Heart left ventricle (tissue), 16 donors: ENCODE data around the gene PRKCA. TPM values are rescaled to one million over a fixed set of nuclear protein-coding genes. Genes with fewer than 3 reads are reported as not detected.

ENCODE experiments used
- ATAC-seq, 4 donors: fragments of 200-7000 bp; cut with Tn5 transposase; one replicate each; pipeline ENCODE4 v1.9.1; 2020 to 2022; ENCODE audit warnings: moderate library complexity in 4 of 4, mild to moderate bottlenecking in 3 of 4, moderate number of reproducible peaks in 1 of 4
- DNase-seq, 5 donors: peaks; one replicate each; pipeline ENCODE4 v3.0.0-alpha.2; 2020
- H3K27ac ChIP-seq, 12 donors: fragments of 200-600 bp; sonication (generic) in 4 of 12; one replicate each; pipeline versions ENCODE4 v1.5.0 to v1.8.0; 2016 to 2022; ENCODE audit warnings: mild to moderate bottlenecking in 2 of 12
- H3K27me3 ChIP-seq, 9 donors: fragments of 200-600 bp; sonication (generic) in 2 of 9; one replicate each; pipeline versions ENCODE4 v1.5.1 to v1.8.0; 2016 to 2022; ENCODE audit warnings: mild to moderate bottlenecking in 3 of 9
- H3K36me3 ChIP-seq, 9 donors: fragments of 200-600 bp; sonication (generic) in 2 of 9; one replicate each; pipeline versions ENCODE4 v1.5.0 to v1.8.0; 2018 to 2022; ENCODE audit warnings: mild to moderate bottlenecking in 2 of 9
- H3K4me1 ChIP-seq, 12 donors: fragments of 200-600 bp; sonication (generic) in 4 of 12; one replicate each; pipeline versions ENCODE4 v1.5.0 to v1.8.0; 2016 to 2022; ENCODE audit warnings: mild to moderate bottlenecking in 3 of 12
- H3K4me3 ChIP-seq, 12 donors: fragments of 200-600 bp; sonication (generic) in 4 of 12; one replicate each; pipeline versions ENCODE4 v1.5.0 to v1.8.0; 2017 to 2022; ENCODE audit warnings: mild to moderate bottlenecking in 9 of 12, moderate library complexity in 4 of 12
- H3K9me3 ChIP-seq, 12 donors: fragments of 200-600 bp; sonication (generic) in 4 of 12; one replicate each; pipeline versions ENCODE4 v1.5.0 to v1.8.0; 2016 to 2022; ENCODE audit warnings: mild to moderate bottlenecking in 1 of 12
- CTCF ChIP-seq, 12 donors: fragments of 200-600 bp; sonication (generic) in 4 of 12; IDR thresholded peaks; one replicate each; pipeline versions ENCODE4 v1.5.0 to v1.8.0; 2018 to 2022; ENCODE audit warnings: antibody characterized with exemption in 12 of 12, mild to moderate bottlenecking in 5 of 12
- POLR2A ChIP-seq, 2 donors: fragments of 450-650 bp; IDR thresholded peaks; one replicate each; pipeline ENCODE4 v1.6.1; 2017; ENCODE audit warnings: antibody characterized with exemption in 2 of 2, mild to moderate bottlenecking in 2 of 2, moderate library complexity in 2 of 2
- WGBS, 4 donors: extraction: QIAGEN DNeasy Blood & Tissue Kit in 2 of 4; methylation state at CpG; one replicate each; pipeline versions ENCODE4 v1.1.5 to v1.1.7; 2013 to 2018; 5-methylcytosine and 5-hydroxymethylcytosine counted together
- intact Hi-C, 10 donors: fragments of 100-400 bp; cut with DNase I; formaldehyde crosslinking; loops; one replicate each; pipeline versions ENCODE4 v1.11.1 to v1.14.2; 2022
- polyA plus RNA-seq, 2 donors: library from polyadenylated mRNA; stranded (reverse); fragments of 200-250 nt; gene quantifications; one replicate each; pipeline ENCODE4 v1.2.3, GENCODE V29; 2013
- total RNA-seq, 9 donors: library from RNA; depleted of rRNA in 2 of 9; stranded (reverse); fragments of >200 nt in 2 of 9; fragmentation: NEBNext Ultra II Directional in 3 of 9; extraction: Animal tissue kit (Norgen Biotek cat#: 25700) in 3 of 9; gene quantifications; one replicate each; pipeline versions ENCODE4 v1.1.0 to v1.2.4, GENCODE V29; 2016 to 2023
- donor health status: ischemic (EF 13 %, LVEDD 7.1; RV severe dilation, severe dysfunction).
- donor health status: healthy with polysubstance abuse.
- donor health status: DM: no; HTN: yes; CAD: no.
- donor health status: DM: no; HTN: no; CAD: no.
- donor health status: ischemic (EF 25% LVEDD 6.9; RV normal size, moderate dysfunction).
- donor health status: ischemic (EF 25% LVEDD 5.7; RV mildly dilated, moderate dysfunction).
- donor health status: healthy.
- donor health status: DM: yes; HTN: yes; CAD: no.
- donor health status: ischemic (EF 35%, LVEDD 5.7; RV mildly dilated, moderate dysfunction).
- donor health status: nonischemic (EF 11% LVEDD 7.7; RV severe dilation, severe dysfunction).
- donor health status: DM: yes; HTN: yes; CAD: no.
- donor health status: PGD.
- donor health status: ischemic (EF 29% LVEDD 5.4; RV normal size, mild dysfunction).
- donor health status: nonischemic (EF 23%, LVEDD 6.1; RV moderate dilation, normal function).

Gene PRKCA
- total and polyA plus RNA-seq, 11 donors = 3.4 to 26.8 (median 11.4) TPM

GRCh38 chr17:66715745-66716156, 413.3 kb downstream of the PRKCA start:
- ATAC-seq = peak in 3 of 4 donors; percentile 19 to 64 (median 46)
- H3K4me1 ChIP-seq = peaks cover 0 to 26% (median 3%) of the 10 kb centered on the region in 12 donors
- no peak overlapping the region for H3K4me3 ChIP-seq
- WGBS, 4 donors = 30 to 40% (median 37%) methylated on average over 3 of the region's 3 CpGs
- H3K36me3 ChIP-seq = no peaks in the 10 kb centered on the region
- intact Hi-C loops = loop anchor here (1.0 to 10.0 kb wide), 8 partner anchors 191 to 972 kb away; no protein-coding TSS in a partner anchor
- no peaks in the 10 kb centered on the region for H3K27me3 ChIP-seq
- no peak overlapping the region for H3K27ac ChIP-seq
- no peak for TF ChIP-seq POLR2A (IDR thresholded peaks at IDR 0.05)
- TF ChIP-seq CTCF (IDR thresholded peaks at IDR 0.05) = peak; percentile 57 to 81 (median 69)
- no peaks in the 10 kb centered on the region for H3K9me3 ChIP-seq
- DNase-seq = no peak

- no peak overlapping the region for H3K4me3 ChIP-seq
- intact Hi-C loops = loop anchor here in 8 of 10 donors (2.0 to 10.0 kb wide), 7 partner anchors 190 to 971 kb away; no protein-coding TSS in a partner anchor
- no peak for ATAC-seq
- no peaks in the 10 kb centered on the region for H3K9me3 ChIP-seq
- H3K27me3 ChIP-seq = no peaks in the 10 kb centered on the region
- peaks cover 0 to 26% (median 3%) of the 10 kb centered on the region in 12 donors for H3K4me1 ChIP-seq
- H3K36me3 ChIP-seq = no peaks in the 10 kb centered on the region
- 68 to 79% (median 76%) methylated on average over 18 of the region's 18 CpGs for WGBS, 4 donors
- no peak for DNase-seq
- TF ChIP-seq CTCF (IDR thresholded peaks at IDR 0.05) (no peak), POLR2A (IDR thresholded peaks at IDR 0.05) (no peak)
- H3K27ac ChIP-seq = no peak overlapping the region
Observed at GRCh38 chr17:66716236-66717026, 414.0 kb downstream of the PRKCA start.

DNA sequence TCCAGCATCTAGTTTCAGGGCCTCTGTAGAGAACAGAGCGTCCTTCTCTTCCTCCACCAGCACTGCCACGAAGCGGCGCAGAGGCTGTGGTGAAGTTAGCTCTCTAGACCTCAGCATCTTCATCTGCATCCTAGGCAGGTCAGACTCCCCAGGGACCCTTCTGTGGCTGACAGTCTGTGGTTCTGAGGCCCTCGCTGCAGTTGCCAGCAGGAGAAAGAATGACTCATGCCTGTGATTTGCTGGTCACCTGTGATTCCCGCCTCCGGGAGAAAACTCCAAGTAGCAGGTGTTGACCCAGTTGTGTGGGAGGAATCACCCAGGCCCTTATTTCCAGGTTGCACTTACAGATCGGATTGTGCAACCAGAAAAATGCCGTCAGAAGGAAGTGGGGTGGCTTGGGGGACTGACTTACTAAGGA, 415.2 kb downstream of the PRKCA start:
- no peak overlapping the region for H3K4me3 ChIP-seq
- DNase-seq = no peak
- no peak overlapping the region for H3K27ac ChIP-seq
- H3K36me3 ChIP-seq = no peaks in the 10 kb centered on the region
- no peaks in the 10 kb centered on the region for H3K27me3 ChIP-seq
- H3K4me1 ChIP-seq = peaks cover 0 to 26% (median 3%) of the 10 kb centered on the region in 12 donors
- intact Hi-C loops = loop anchor here in 8 of 10 donors (2.0 to 10.0 kb wide), 7 partner anchors 189 to 970 kb away; no protein-coding TSS in a partner anchor
- no peak for ATAC-seq
- no peaks in the 10 kb centered on the region for H3K9me3 ChIP-seq
- TF ChIP-seq POLR2A (IDR thresholded peaks at IDR 0.05) = no peak
- TF ChIP-seq CTCF (IDR thresholded peaks at IDR 0.05) = no peak
- 80 to 92% (median 89%) methylated on average over 9 of the region's 9 CpGs for WGBS, 4 donors

GRCh38 chr17:66720027-66720426, 417.6 kb downstream of the PRKCA start:
- no peaks in the 10 kb centered on the region for H3K27me3 ChIP-seq
- H3K4me3 ChIP-seq = no peak overlapping the region
- peaks cover 0 to 24% (median 10%) of the 10 kb centered on the region in 12 donors for H3K4me1 ChIP-seq
- intact Hi-C loops = loop anchor here in 5 of 10 donors (10.0 kb wide), 3 partner anchors 255 to 445 kb away; no protein-coding TSS in a partner anchor
- H3K36me3 ChIP-seq = no peaks in the 10 kb centered on the region
- no peak overlapping the region for H3K27ac ChIP-seq
- no peaks in the 10 kb centered on the region for H3K9me3 ChIP-seq
- 81 to 91% (median 86%) methylated on average over 14 of the region's 14 CpGs for WGBS, 4 donors
- ATAC-seq = no peak
- DNase-seq = no peak
- TF ChIP-seq POLR2A (IDR thresholded peaks at IDR 0.05) = no peak
- TF ChIP-seq CTCF (IDR thresholded peaks at IDR 0.05) = no peak
